Cardiac atrium fibroblast (primary cell): ENCODE measurements around the gene CNBD2. TPM values are rescaled to one million over a fixed set of nuclear protein-coding genes. Genes with fewer than 3 reads are reported as not detected.

ENCODE experiments used
- total RNA-seq: library from RNA; depleted of rRNA; stranded (reverse); fragments of >200 nt; gene quantifications from 2 replicates; pipeline ENCODE4 v1.2.3, GENCODE V29; 2015

The CNBD2 gene
- total RNA-seq: 0.54 and 2.1 TPM in 2 replicates

GRCh38 chr20:35967979-35968640, at the start of gene CNBD2:
TSS of gene CNBD2 (plus strand) at chr20:35968590. CDS start at chr20:35968763, 173 bp downstream.

GRCh38 chr20:35954200-35954906, 14.0 kb upstream of the CNBD2 start, which contains the start of gene SCAND1:
TSS of gene SCAND1 (minus strand) at chr20:35954502. CDS start at chr20:35954284, 218 bp downstream.

Other genes starting within 250 kb of the CNBD2 start
- 141 and 171 TPM in 2 replicates for gene RBM39, start 226.3 kb upstream of the CNBD2 start, total RNA-seq
- 17.8 and 18.1 TPM in 2 replicates for gene PHF20, start 196.6 kb upstream of the CNBD2 start, total RNA-seq
- gene SCAND1, start 14.1 kb upstream of the CNBD2 start, total RNA-seq: 78.7 and 82.6 TPM in 2 replicates
- 19.9 and 25.1 TPM in 2 replicates for gene EPB41L1, start 186.2 kb downstream of the CNBD2 start, total RNA-seq